ENCODE measurements around the gene MTIF3.

DNA sequence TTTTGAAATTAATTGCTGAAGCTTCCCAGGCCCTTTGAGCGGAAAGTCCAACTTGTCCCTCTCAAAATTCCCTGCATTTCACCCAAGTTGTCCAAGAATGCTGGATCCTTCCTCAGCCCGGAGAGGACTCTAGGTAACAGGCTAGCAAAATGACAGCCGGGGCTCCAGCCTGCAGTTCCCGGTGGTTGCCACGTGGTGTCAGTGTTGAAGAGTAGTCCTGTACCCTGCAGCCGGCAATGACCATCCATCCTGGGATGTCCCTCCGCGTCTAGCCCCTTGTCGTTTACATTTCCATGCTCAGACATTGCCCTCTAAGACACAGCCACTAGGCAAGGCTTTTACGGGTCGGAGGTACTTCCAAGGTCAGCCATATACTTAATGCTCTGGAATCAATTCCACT lies 31.4 kb upstream of the MTIF3 start:
- TF ChIP-seq, protein P1, sequence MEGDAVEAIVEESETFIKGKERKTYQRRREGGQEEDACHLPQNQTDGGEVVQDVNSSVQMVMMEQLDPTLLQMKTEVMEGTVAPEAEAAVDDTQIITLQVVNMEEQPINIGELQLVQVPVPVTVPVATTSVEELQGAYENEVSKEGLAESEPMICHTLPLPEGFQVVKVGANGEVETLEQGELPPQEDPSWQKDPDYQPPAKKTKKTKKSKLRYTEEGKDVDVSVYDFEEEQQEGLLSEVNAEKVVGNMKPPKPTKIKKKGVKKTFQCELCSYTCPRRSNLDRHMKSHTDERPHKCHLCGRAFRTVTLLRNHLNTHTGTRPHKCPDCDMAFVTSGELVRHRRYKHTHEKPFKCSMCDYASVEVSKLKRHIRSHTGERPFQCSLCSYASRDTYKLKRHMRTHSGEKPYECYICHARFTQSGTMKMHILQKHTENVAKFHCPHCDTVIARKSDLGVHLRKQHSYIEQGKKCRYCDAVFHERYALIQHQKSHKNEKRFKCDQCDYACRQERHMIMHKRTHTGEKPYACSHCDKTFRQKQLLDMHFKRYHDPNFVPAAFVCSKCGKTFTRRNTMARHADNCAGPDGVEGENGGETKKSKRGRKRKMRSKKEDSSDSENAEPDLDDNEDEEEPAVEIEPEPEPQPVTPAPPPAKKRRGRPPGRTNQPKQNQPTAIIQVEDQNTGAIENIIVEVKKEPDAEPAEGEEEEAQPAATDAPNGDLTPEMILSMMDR (IDR thresholded peaks at IDR 0.05), result no peak
- TF ChIP-seq POLR2A (IDR thresholded peaks at IDR 0.05), result no peak

Measured in ovary (tissue), 3 donors.